Lung (tissue), 13 donors: ENCODE data around the gene RADIL. TPM values are rescaled to one million over a fixed set of nuclear protein-coding genes. Genes with fewer than 3 reads are reported as not detected.

Experiments
- ATAC-seq: fragments of 200-7000 bp; cut with Tn5 transposase; one replicate; pipeline ENCODE4 v1.9.1; 2020; ENCODE audit warnings: moderate number of reproducible peaks; ENCODE audit not compliant: insufficient read depth, low FRiP score
- DNase-seq, 3 donors: peaks; one replicate each; pipeline ENCODE4 v3.0.0-alpha.2; 2013 to 2017
- H3K27ac ChIP-seq, 2 donors: one replicate each; pipeline ENCODE4 v1.5.1; 2013; ENCODE audit warnings: mild to moderate bottlenecking in 2 of 2, moderate library complexity in 2 of 2, control low read depth in 1 of 2, inconsistent platforms in 1 of 2, low read depth in 1 of 2, low read length in 1 of 2
- H3K27me3 ChIP-seq, 3 donors: one replicate each; pipeline ENCODE4 v1.5.1; 2013; ENCODE audit warnings: low read length in 2 of 3; ENCODE audit not compliant: control insufficient read depth in 3 of 3, insufficient read depth in 3 of 3
- H3K36me3 ChIP-seq, 4 donors: one replicate each; pipeline ENCODE4 v1.5.1; 2013; ENCODE audit warnings: low read length in 4 of 4, mild to moderate bottlenecking in 1 of 4, moderate library complexity in 1 of 4; ENCODE audit not compliant: control insufficient read depth in 4 of 4, insufficient read depth in 4 of 4
- H3K4me1 ChIP-seq, 5 donors: one replicate each; pipeline ENCODE4 v1.5.1; 2013; ENCODE audit warnings: low read length in 5 of 5, mild to moderate bottlenecking in 2 of 5, moderate library complexity in 1 of 5; ENCODE audit not compliant: control insufficient read depth in 5 of 5, insufficient read depth in 5 of 5
- H3K4me3 ChIP-seq: one replicate; pipeline ENCODE4 v1.5.1; 2013; ENCODE audit warnings: mild to moderate bottlenecking, control low read depth, moderate library complexity
- H3K9ac ChIP-seq, 2 donors: one replicate each; pipeline ENCODE4 v1.5.1; 2013; ENCODE audit warnings: low read length in 2 of 2, control low read depth in 1 of 2; ENCODE audit not compliant: insufficient read depth in 1 of 2
- H3K9me3 ChIP-seq, 4 donors: one replicate each; pipeline ENCODE4 v1.5.1; 2013; ENCODE audit warnings: low read length in 3 of 4, mild to moderate bottlenecking in 1 of 4, moderate library complexity in 1 of 4; ENCODE audit not compliant: control insufficient read depth in 4 of 4, insufficient read depth in 3 of 4
- WGBS, 2 donors: extraction: QIAGEN DNeasy Blood & Tissue Kit; methylation state at CpG; one replicate each; pipeline ENCODE4 v1.1.7; 2013; 5-methylcytosine and 5-hydroxymethylcytosine counted together
- polyA plus RNA-seq, 2 donors: library from polyadenylated mRNA; stranded (reverse); fragments of 200-250 nt; gene quantifications; one replicate each; pipeline ENCODE4 v1.2.1, GENCODE V29; 2013
- small RNA-seq: library from RNA; depleted of rRNA; stranded (forward); fragments of <200 nt; gene quantifications from one replicate; pipeline ENCODE3, GENCODE V24; 2014; ENCODE audit warnings: low replicate concordance
- total RNA-seq, 2 donors: library from RNA; depleted of rRNA in 1 of 2; stranded (reverse); fragments of >200 nt in 1 of 2; gene quantifications; one replicate each; pipeline ENCODE4 v1.2.1, GENCODE V29; 2014 to 2021
- TF ChIP-seq, protein P1 (sequence below): IDR thresholded peaks from 2 replicates; pipeline ENCODE4 v1.5.1; 2012; ENCODE audit warnings: mild to moderate bottlenecking; ENCODE audit errors: control extremely low read depth, extremely low read depth
- donor health status: control.
- donor health status: control.
- donor health status: Bipolar disorder and iron deficiency.
- donor health status: healthy.
- donor health status: DM: yes; HTN: yes; CAD: no.

The RADIL gene
- total and polyA plus RNA-seq, 4 donors: 3.7 to 9.3 (median 6.3) TPM

DNA sequence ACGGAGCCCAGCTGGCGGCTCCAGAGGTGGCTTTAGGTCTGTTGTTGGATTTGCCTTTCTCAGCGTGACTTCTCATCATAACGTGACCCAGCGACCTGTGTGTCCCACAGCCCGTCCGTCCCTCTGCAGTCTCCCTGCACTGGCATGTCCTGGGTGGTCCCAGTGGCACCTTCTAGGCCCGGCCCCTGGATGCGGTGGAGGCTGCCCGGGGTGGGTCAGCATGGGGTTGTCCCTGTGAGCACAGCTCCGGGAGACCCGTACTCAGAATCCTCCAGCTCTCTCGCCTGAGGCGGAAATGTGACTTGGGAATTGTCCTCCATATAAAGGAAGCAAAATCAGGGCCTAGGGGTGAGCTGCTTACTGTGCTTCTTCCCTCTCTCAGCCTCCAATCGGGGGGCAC, 133.7 kb downstream of the RADIL start:
- no peak for DNase-seq
- H3K9ac ChIP-seq: no peak overlapping the region
- H3K9me3 ChIP-seq: no peaks in the 10 kb centered on the region
- H3K4me3 ChIP-seq: no peak overlapping the region
- no peak for ATAC-seq
- peaks cover 0 to 37% (median 12%) of the 10 kb centered on the region in 5 donors for H3K4me1 ChIP-seq
- peaks cover 0 to 7% (median 7%) of the 10 kb centered on the region in 4 donors for H3K36me3 ChIP-seq
- peak overlapping the region in 1 of 2 donors; percentile 66 for H3K27ac ChIP-seq
- no peaks in the 10 kb centered on the region for H3K27me3 ChIP-seq
- TF ChIP-seq, protein P1, sequence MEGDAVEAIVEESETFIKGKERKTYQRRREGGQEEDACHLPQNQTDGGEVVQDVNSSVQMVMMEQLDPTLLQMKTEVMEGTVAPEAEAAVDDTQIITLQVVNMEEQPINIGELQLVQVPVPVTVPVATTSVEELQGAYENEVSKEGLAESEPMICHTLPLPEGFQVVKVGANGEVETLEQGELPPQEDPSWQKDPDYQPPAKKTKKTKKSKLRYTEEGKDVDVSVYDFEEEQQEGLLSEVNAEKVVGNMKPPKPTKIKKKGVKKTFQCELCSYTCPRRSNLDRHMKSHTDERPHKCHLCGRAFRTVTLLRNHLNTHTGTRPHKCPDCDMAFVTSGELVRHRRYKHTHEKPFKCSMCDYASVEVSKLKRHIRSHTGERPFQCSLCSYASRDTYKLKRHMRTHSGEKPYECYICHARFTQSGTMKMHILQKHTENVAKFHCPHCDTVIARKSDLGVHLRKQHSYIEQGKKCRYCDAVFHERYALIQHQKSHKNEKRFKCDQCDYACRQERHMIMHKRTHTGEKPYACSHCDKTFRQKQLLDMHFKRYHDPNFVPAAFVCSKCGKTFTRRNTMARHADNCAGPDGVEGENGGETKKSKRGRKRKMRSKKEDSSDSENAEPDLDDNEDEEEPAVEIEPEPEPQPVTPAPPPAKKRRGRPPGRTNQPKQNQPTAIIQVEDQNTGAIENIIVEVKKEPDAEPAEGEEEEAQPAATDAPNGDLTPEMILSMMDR: no peak
- WGBS, 2 donors: 88 to 92% methylated on average over 15 of the region's 15 CpGs

DNA sequence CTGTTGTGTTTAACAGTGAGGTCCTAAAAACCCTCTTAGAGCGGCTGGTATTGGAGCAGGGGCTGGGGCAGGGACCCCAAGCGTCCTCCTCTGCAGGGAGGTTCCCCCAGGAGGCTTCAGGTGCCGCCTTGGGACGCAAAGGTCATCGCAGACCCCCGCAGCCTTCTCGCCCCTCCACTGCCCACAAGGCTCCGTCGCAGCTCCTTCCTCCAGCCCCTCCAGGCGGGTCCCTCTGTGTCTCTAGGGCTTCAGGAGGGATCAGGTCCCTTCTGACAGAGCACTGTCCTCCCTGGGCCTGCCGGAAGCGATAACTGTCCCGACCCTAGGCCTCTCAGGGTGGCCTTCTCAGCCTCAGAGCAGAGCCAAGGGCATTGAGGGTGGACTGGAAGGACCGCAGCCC, 134.2 kb downstream of the RADIL start:
- 86 to 92% methylated on average over 14 of the region's 14 CpGs for WGBS, 2 donors
- Histone ChIP-seq H3K36me3 (peaks cover 0 to 7% (median 5%) of the 10 kb centered on the region in 4 donors), H3K27ac (peak overlapping the region in 1 of 2 donors; percentile 66), H3K9ac (no peak overlapping the region), H3K9me3 (no peaks in the 10 kb centered on the region), H3K4me3 (no peak overlapping the region), H3K4me1 (peaks cover 3 to 41% (median 15%) of the 10 kb centered on the region in 5 donors), H3K27me3 (no peaks in the 10 kb centered on the region)
- no peak for ATAC-seq
- no peak for DNase-seq
- TF ChIP-seq, protein P1: no peak

Small RNA genes within 50 kb of the gene (small RNA-seq; reads per million reads assigned to genes)
- not detected for gene MIR4656
- not detected for gene RF00019

Other genes starting within 250 kb of the RADIL start
- 10 to 100 TPM; 19.3 to 36.2 TPM for gene FOXK1, start 201.4 kb downstream of the RADIL start, total RNA-seq
- 1 to 10 TPM; 6.4 to 9.3 TPM for gene FOXK1, start 201.4 kb downstream of the RADIL start, polyA plus RNA-seq
- 10 to 100 TPM; 21.2 to 58.5 TPM for gene AP5Z1, start 108.1 kb downstream of the RADIL start, total RNA-seq
- gene AP5Z1, start 108.1 kb downstream of the RADIL start, polyA plus RNA-seq: 10 to 100 TPM; 60.2 to 62.4 TPM
- 1 to 10 TPM in 1 of 2 donors, under 1 TPM in 1; 0.25 to 1.9 TPM for gene PAPOLB, start 21.7 kb downstream of the RADIL start, total RNA-seq
- gene PAPOLB, start 21.7 kb downstream of the RADIL start, polyA plus RNA-seq: under 1 TPM; 0.01 to 0.04 TPM
- not detected for gene MMD2, start 75.5 kb upstream of the RADIL start, total RNA-seq
- gene MMD2, start 75.5 kb upstream of the RADIL start, polyA plus RNA-seq: not detected
- gene RBAK, start 162.1 kb upstream of the RADIL start, total RNA-seq: 10 to 100 TPM; 10.2 to 19.9 TPM
- gene RBAK, start 162.1 kb upstream of the RADIL start, polyA plus RNA-seq: 1 to 10 TPM; 3.3 to 3.4 TPM